Measurements from ENCODE around the gene IRX2.

The IRX2 gene

GRCh38 chr5:2740876-2741555 lies 10.5 kb downstream of the IRX2 start:
- Histone ChIP-seq H4K20me1 (ENCODE audit: insufficient read depth, low read length, poor library complexity, severe bottlenecking) (no peaks in the 10 kb centered on the region), H3K79me2 (ENCODE audit: insufficient read depth, low read length) (no peaks in the 10 kb centered on the region), H3K9ac (ENCODE audit: low read depth, low read length, poor library complexity, severe bottlenecking) (no peak overlapping the region), H3K4me1 (ENCODE audit: insufficient read depth, low read length, poor library complexity, severe bottlenecking) (no peaks in the 10 kb centered on the region), H3F3A (ENCODE audit: low read depth) (no peaks in the 10 kb centered on the region), H3K4me3 (ENCODE audit: low read length, poor library complexity, severe bottlenecking) (no peak overlapping the region), H3K36me3 (ENCODE audit: insufficient read depth, low read length) (no peaks in the 10 kb centered on the region), H3K9me2 (replicated peaks; ENCODE audit: low read depth, low read length) (no peaks in the 10 kb centered on the region), H3K4me2 (ENCODE audit: low read depth, low read length, poor library complexity, severe bottlenecking) (no peak overlapping the region), H3K9me3 (ENCODE audit: insufficient read depth, low read depth, low read length) (0 out of 2 replicates have a peak, but pooled peaks cover 3% of the 10 kb centered on the region), H2AFZ (ENCODE audit: low read length) (no peak overlapping the region), H3K27me3 (ENCODE audit: insufficient read depth, low read length, poor library complexity, severe bottlenecking) (no peaks in the 10 kb centered on the region)
- TF ChIP-seq CTCF (conservative IDR thresholded peaks at IDR 0.05; ENCODE audit: low read length) (no peak), EZH2phosphoT487 (IDR thresholded peaks at IDR 0.05; ENCODE audit: borderline replicate concordance) (no peak)

- H3K27me3 ChIP-seq (ENCODE audit: insufficient read depth, low read length, poor library complexity, severe bottlenecking) = no peaks in the 10 kb centered on the region
- no peaks in the 10 kb centered on the region for H3F3A ChIP-seq (ENCODE audit: low read depth)
- H3K9me3 ChIP-seq (ENCODE audit: insufficient read depth, low read depth, low read length) = 0 out of 2 replicates have a peak, but pooled peaks cover 3% of the 10 kb centered on the region
- H3K4me1 ChIP-seq (ENCODE audit: insufficient read depth, low read length, poor library complexity, severe bottlenecking) = no peaks in the 10 kb centered on the region
- no peaks in the 10 kb centered on the region for H3K36me3 ChIP-seq (ENCODE audit: insufficient read depth, low read length)
- no peak overlapping the region for H3K9ac ChIP-seq (ENCODE audit: low read depth, low read length, poor library complexity, severe bottlenecking)
- TF ChIP-seq CTCF (conservative IDR thresholded peaks at IDR 0.05; ENCODE audit: low read length) (no peak), EZH2phosphoT487 (IDR thresholded peaks at IDR 0.05; ENCODE audit: borderline replicate concordance) (no peak)
- no peaks in the 10 kb centered on the region for H3K9me2 ChIP-seq (replicated peaks; ENCODE audit: low read depth, low read length)
- H3K4me2 ChIP-seq (ENCODE audit: low read depth, low read length, poor library complexity, severe bottlenecking) = no peak overlapping the region
- H3K79me2 ChIP-seq (ENCODE audit: insufficient read depth, low read length) = no peaks in the 10 kb centered on the region
- no peak overlapping the region for H2AFZ ChIP-seq (ENCODE audit: low read length)
- no peaks in the 10 kb centered on the region for H4K20me1 ChIP-seq (ENCODE audit: insufficient read depth, low read length, poor library complexity, severe bottlenecking)
- H3K4me3 ChIP-seq (ENCODE audit: low read length, poor library complexity, severe bottlenecking) = no peak overlapping the region
Observed at GRCh38 chr5:2740051-2740875, 11.2 kb downstream of the IRX2 start.

- H3K9me3 ChIP-seq (ENCODE audit: insufficient read depth, low read depth, low read length) = 0 out of 2 replicates have a peak, but pooled peaks cover 3% of the 10 kb centered on the region
- H3K4me1 ChIP-seq (ENCODE audit: insufficient read depth, low read length, poor library complexity, severe bottlenecking) = no peaks in the 10 kb centered on the region
- H4K20me1 ChIP-seq (ENCODE audit: insufficient read depth, low read length, poor library complexity, severe bottlenecking) = no peaks in the 10 kb centered on the region
- no peaks in the 10 kb centered on the region for H3K36me3 ChIP-seq (ENCODE audit: insufficient read depth, low read length)
- no peak overlapping the region for H3K4me2 ChIP-seq (ENCODE audit: low read depth, low read length, poor library complexity, severe bottlenecking)
- no peak overlapping the region for H3K9ac ChIP-seq (ENCODE audit: low read depth, low read length, poor library complexity, severe bottlenecking)
- no peaks in the 10 kb centered on the region for H3K27me3 ChIP-seq (ENCODE audit: insufficient read depth, low read length, poor library complexity, severe bottlenecking)
- no peak overlapping the region for H3K4me3 ChIP-seq (ENCODE audit: low read length, poor library complexity, severe bottlenecking)
- H3K79me2 ChIP-seq (ENCODE audit: insufficient read depth, low read length) = no peaks in the 10 kb centered on the region
- no peak overlapping the region for H2AFZ ChIP-seq (ENCODE audit: low read length)
- H3F3A ChIP-seq (ENCODE audit: low read depth) = no peaks in the 10 kb centered on the region
- TF ChIP-seq EZH2phosphoT487 (IDR thresholded peaks at IDR 0.05; ENCODE audit: borderline replicate concordance) (no peak), CTCF (conservative IDR thresholded peaks at IDR 0.05; ENCODE audit: low read length) (no peak)
- no peaks in the 10 kb centered on the region for H3K9me2 ChIP-seq (replicated peaks; ENCODE audit: low read depth, low read length)
Observed at GRCh38 chr5:2739360-2740050, 12.0 kb downstream of the IRX2 start.
